ENCODE data around the gene DNASE2B.

The DNASE2B gene

GRCh38 chr1:84390226-84390625 lies 8.1 kb upstream of the DNASE2B start:
- no peak overlapping the region for H3K4me3 ChIP-seq (ENCODE audit: low read depth, low read length)
- DNase-seq (ENCODE audit: low read depth, low spot score), result no peak
- TF ChIP-seq CTCF (IDR thresholded peaks at IDR 0.05; ENCODE audit: low read depth, low read length), result no peak
- in situ Hi-C loops (cut with HindIII; ENCODE audit: low sequenced_read_pairs), result no loop called here

- in situ Hi-C loops (cut with HindIII; ENCODE audit: low sequenced_read_pairs), result no loop called here
- H3K4me3 ChIP-seq (ENCODE audit: low read depth, low read length), result no peak overlapping the region
- DNase-seq (ENCODE audit: low read depth, low spot score), result no peak
- TF ChIP-seq CTCF (IDR thresholded peaks at IDR 0.05; ENCODE audit: low read depth, low read length), result no peak
Measured at GRCh38 chr1:84401156-84401555, 2.9 kb downstream of the DNASE2B start.

- DNase-seq (ENCODE audit: low read depth, low spot score), result no peak
- H3K4me3 ChIP-seq (ENCODE audit: low read depth, low read length), result no peak overlapping the region
- in situ Hi-C loops (cut with HindIII; ENCODE audit: low sequenced_read_pairs), result no loop called here
- no peak for TF ChIP-seq CTCF (IDR thresholded peaks at IDR 0.05; ENCODE audit: low read depth, low read length)
Measured at GRCh38 chr1:84402060-84402459, 3.8 kb downstream of the DNASE2B start.

- in situ Hi-C loops (cut with HindIII; ENCODE audit: low sequenced_read_pairs), result no loop called here
- DNase-seq (ENCODE audit: low read depth, low spot score), result no peak
- H3K4me3 ChIP-seq (ENCODE audit: low read depth, low read length), result no peak overlapping the region
- no peak for TF ChIP-seq CTCF (IDR thresholded peaks at IDR 0.05; ENCODE audit: low read depth, low read length)
Measured at GRCh38 chr1:84402501-84402900, 4.2 kb downstream of the DNASE2B start.

- H3K4me3 ChIP-seq (ENCODE audit: low read depth, low read length), result no peak overlapping the region
- no peak for TF ChIP-seq CTCF (IDR thresholded peaks at IDR 0.05; ENCODE audit: low read depth, low read length)
- no peak for DNase-seq (ENCODE audit: low read depth, low spot score)
- in situ Hi-C loops (cut with HindIII; ENCODE audit: low sequenced_read_pairs), result no loop called here
Measured at GRCh38 chr1:84403347-84403746, 5.1 kb downstream of the DNASE2B start.

GRCh38 chr1:84406346-84406861 lies 8.1 kb downstream of the DNASE2B start:
- H3K4me3 ChIP-seq (ENCODE audit: low read depth, low read length), result no peak overlapping the region
- TF ChIP-seq CTCF (IDR thresholded peaks at IDR 0.05; ENCODE audit: low read depth, low read length), result no peak
- in situ Hi-C loops (cut with HindIII; ENCODE audit: low sequenced_read_pairs), result no loop called here
- peak; percentile 24 for DNase-seq (ENCODE audit: low read depth, low spot score)

- in situ Hi-C loops (cut with HindIII; ENCODE audit: low sequenced_read_pairs), result no loop called here
- no peak for DNase-seq (ENCODE audit: low read depth, low spot score)
- H3K4me3 ChIP-seq (ENCODE audit: low read depth, low read length), result no peak overlapping the region
- TF ChIP-seq CTCF (IDR thresholded peaks at IDR 0.05; ENCODE audit: low read depth, low read length), result no peak
Measured at GRCh38 chr1:84407524-84407923, 9.2 kb downstream of the DNASE2B start.

Measured in astrocyte of the spinal cord (primary cell).